Neural progenitor cell (in vitro differentiated cells): ENCODE measurements around the gene COL17A1. TPM values are rescaled to one million over a fixed set of nuclear protein-coding genes. Genes with fewer than 3 reads are reported as not detected.

Experiments
- DNase-seq: peaks from one replicate; pipeline ENCODE4 v3.0.0-alpha.2; 2016; ENCODE audit warnings: low spot score
- H2AFZ ChIP-seq: fragments of 200-600 bp; sonication (generic); replicated peaks from 2 replicates; pipeline ENCODE4 v1.6.1; 2016; ENCODE audit warnings: antibody characterized with exemption
- H3F3A ChIP-seq: fragments of 200-600 bp; sonication (generic); 2 replicates; pipeline ENCODE4 v1.6.1; 2016; ENCODE audit warnings: antibody characterized with exemption, low read depth
- H3K27ac ChIP-seq: fragments of 200-600 bp; sonication (generic); 2 replicates; pipeline ENCODE4 v1.5.1; 2016; ENCODE audit warnings: mild to moderate bottlenecking
- H3K27me3 ChIP-seq: fragments of 200-600 bp; sonication (generic); 2 replicates; pipeline ENCODE4 v1.6.1; 2016; ENCODE audit warnings: mild to moderate bottlenecking, moderate library complexity
- H3K36me3 ChIP-seq: fragments of 200-600 bp; sonication (generic); 2 replicates; pipeline ENCODE4 v1.5.1; 2016
- H3K4me1 ChIP-seq: fragments of 200-600 bp; sonication (generic); 2 replicates; pipeline ENCODE4 v1.6.1; 2016; ENCODE audit warnings: mixed run types
- H3K4me2 ChIP-seq: fragments of 200-600 bp; sonication (generic); 2 replicates; pipeline ENCODE4 v1.6.1; 2016
- H3K4me3 ChIP-seq: fragments of 200-600 bp; sonication (generic); 2 replicates; pipeline ENCODE4 v1.5.1; 2016
- H3K79me2 ChIP-seq: fragments of 200-600 bp; sonication (generic); 2 replicates; pipeline ENCODE4 v1.6.1; 2016; ENCODE audit warnings: low read depth
- H3K9ac ChIP-seq: fragments of 200-600 bp; sonication (generic); 2 replicates; pipeline ENCODE4 v1.6.1; 2016
- H3K9me3 ChIP-seq: fragments of 200-600 bp; sonication (generic); 2 replicates; pipeline ENCODE4 v1.5.1; 2016; ENCODE audit warnings: low read depth
- H4K20me1 ChIP-seq: fragments of 200-600 bp; sonication (generic); 2 replicates; pipeline ENCODE4 v1.6.1; 2016; ENCODE audit warnings: low read depth
- H3K27ac Mint-ChIP-seq: 3 replicates; pipeline ENCODE4 v1.8.0; 2021; ENCODE audit warnings: mixed read lengths
- H3K27me3 Mint-ChIP-seq: 2 replicates; pipeline ENCODE4 v1.8.0; 2022; ENCODE audit warnings: low read depth, mild to moderate bottlenecking, inconsistent platforms, moderate library complexity, mixed read lengths; ENCODE audit not compliant: insufficient read depth
- H3K36me3 Mint-ChIP-seq: 3 replicates; pipeline ENCODE4 v1.8.0; 2021; ENCODE audit warnings: mixed read lengths
- H3K4me1 Mint-ChIP-seq: 3 replicates; pipeline ENCODE4 v1.8.0; 2021; ENCODE audit warnings: mixed read lengths
- H3K4me3 Mint-ChIP-seq: 3 replicates; pipeline ENCODE4 v1.8.0; 2021; ENCODE audit warnings: mild to moderate bottlenecking, moderate library complexity, mixed read lengths
- H3K9me3 Mint-ChIP-seq: 3 replicates; pipeline ENCODE4 v1.8.0; 2020; ENCODE audit warnings: mixed read lengths
- EZH2 ChIP-seq: fragments of 200-600 bp; sonication (generic); IDR thresholded peaks from 2 replicates; pipeline ENCODE4 v1.6.1; 2017; ENCODE audit warnings: antibody characterized with exemption, mild to moderate bottlenecking, moderate library complexity
- EZH2phosphoT487 ChIP-seq: fragments of 200-600 bp; sonication (generic); IDR thresholded peaks from 2 replicates; pipeline ENCODE4 v1.6.1; 2017; ENCODE audit warnings: antibody characterized with exemption
- total RNA-seq: library from RNA; depleted of rRNA; stranded (reverse); fragments of >200 nt; gene quantifications from 2 replicates; pipeline ENCODE4 v1.2.3, GENCODE V29; 2015; ENCODE audit warnings: low replicate concordance
- TF ChIP-seq, protein P1 (sequence below): fragments of 200-600 bp; sonication (generic); IDR thresholded peaks from 2 replicates; pipeline ENCODE4 v1.5.1; 2017; ENCODE audit warnings: antibody characterized with exemption, mild to moderate bottlenecking

COL17A1 gene
- total RNA-seq, 1 donor from 2014 or later, result 2.3 TPM

DNA sequence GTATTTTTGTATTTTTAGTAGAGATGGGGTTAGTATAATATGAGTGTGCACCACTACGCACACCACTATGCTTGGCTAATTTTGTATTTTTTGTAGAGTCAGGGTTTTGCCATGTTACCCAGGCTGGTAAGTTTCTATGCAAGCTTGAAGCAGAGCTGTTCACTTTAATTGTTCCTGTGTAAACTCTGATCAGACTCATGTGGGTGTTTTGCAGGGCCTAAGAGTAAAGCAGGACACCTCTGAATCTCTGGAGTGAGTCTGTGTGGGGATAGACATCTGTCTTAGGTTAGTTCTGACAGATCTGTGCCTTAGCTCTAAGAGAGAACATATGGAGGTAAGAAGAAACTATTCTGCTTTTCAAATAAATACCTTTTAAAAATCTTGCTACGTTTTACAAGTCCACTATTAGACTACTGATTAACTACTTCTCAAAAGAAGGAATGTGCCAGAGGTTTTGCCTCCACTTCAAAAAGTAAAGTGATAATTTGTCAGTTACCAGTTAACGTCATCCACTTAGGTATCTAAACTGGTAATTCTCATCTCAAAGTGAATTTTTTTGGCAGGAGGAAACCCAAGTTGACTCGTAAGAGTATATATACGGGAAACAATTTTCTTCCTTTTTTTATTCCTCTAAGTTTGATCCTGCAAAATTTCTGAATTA lies 1.1 kb downstream of the COL17A1 start:
- Histone ChIP-seq H3K9me3 (no peaks in the 10 kb centered on the region), H3F3A (peaks cover 5% of the 10 kb centered on the region), H3K4me3 (no peak overlapping the region), H3K36me3 (no peaks in the 10 kb centered on the region), H3K4me2 (no peak overlapping the region), H3K79me2 (no peaks in the 10 kb centered on the region), H2AFZ (no peak overlapping the region), H3K27ac (no peak overlapping the region), H3K27me3 (no peaks in the 10 kb centered on the region), H4K20me1 (no peaks in the 10 kb centered on the region), H3K4me1 (peaks cover 25% of the 10 kb centered on the region), H3K9ac (no peak overlapping the region)
- Mint-ChIP-seq H3K9me3 (no peaks in the 10 kb centered on the region), H3K4me1 (peaks cover 11% of the 10 kb centered on the region), H3K27ac (no peak overlapping the region), H3K4me3 (no peak overlapping the region), H3K27me3 (no peaks in the 10 kb centered on the region), H3K36me3 (no peaks in the 10 kb centered on the region)
- no peak for DNase-seq
- TF ChIP-seq EZH2phosphoT487, result no peak
- no peak for TF ChIP-seq EZH2
- TF ChIP-seq, protein P1, sequence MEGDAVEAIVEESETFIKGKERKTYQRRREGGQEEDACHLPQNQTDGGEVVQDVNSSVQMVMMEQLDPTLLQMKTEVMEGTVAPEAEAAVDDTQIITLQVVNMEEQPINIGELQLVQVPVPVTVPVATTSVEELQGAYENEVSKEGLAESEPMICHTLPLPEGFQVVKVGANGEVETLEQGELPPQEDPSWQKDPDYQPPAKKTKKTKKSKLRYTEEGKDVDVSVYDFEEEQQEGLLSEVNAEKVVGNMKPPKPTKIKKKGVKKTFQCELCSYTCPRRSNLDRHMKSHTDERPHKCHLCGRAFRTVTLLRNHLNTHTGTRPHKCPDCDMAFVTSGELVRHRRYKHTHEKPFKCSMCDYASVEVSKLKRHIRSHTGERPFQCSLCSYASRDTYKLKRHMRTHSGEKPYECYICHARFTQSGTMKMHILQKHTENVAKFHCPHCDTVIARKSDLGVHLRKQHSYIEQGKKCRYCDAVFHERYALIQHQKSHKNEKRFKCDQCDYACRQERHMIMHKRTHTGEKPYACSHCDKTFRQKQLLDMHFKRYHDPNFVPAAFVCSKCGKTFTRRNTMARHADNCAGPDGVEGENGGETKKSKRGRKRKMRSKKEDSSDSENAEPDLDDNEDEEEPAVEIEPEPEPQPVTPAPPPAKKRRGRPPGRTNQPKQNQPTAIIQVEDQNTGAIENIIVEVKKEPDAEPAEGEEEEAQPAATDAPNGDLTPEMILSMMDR, result no peak

DNA sequence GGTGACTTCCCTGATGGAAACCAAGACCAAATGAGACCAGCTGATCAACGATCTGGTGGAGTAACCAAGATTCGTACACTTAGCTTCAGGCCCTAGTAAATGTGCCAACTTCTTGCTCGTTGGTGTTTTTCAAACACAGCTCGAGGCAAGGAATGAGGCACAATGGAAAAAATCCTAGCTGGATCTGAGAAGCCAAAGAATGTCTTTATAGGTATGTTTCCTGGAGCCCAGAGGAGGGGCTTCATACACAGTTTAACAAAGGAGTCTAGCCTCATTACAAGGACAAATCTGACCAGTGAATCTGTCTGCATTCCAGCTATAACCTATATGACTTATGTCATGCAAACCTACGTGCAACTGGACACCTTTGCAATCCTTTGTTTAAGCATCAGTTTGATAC lies 3.7 kb downstream of the COL17A1 start:
- H3K9me3 ChIP-seq, result no peaks in the 10 kb centered on the region

DNA sequence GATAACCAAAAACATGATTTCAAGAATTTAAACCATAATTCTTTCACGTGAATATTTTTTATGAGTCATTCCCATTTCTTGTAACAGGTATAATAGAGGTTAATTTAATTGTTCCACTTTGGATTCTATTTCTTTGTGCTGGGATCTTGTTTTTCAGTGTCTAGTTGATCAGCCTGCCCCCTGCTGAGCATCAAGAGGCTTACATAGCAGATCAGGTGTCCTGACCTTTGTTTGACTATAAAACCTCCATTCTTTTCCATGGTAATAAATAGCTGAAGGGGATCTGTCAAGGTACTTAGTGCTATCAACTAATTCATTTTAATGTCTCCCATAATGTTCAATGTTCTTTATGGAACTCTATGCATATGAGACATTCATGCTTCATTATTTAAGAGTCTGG lies 4.9 kb downstream of the COL17A1 start:
- Histone ChIP-seq H3K27ac (no peak overlapping the region), H3K9ac (no peak overlapping the region), H3K79me2 (no peaks in the 10 kb centered on the region), H3K27me3 (no peaks in the 10 kb centered on the region), H3K36me3 (no peaks in the 10 kb centered on the region), H3F3A (peaks cover 30% of the 10 kb centered on the region), H4K20me1 (no peaks in the 10 kb centered on the region), H3K9me3 (no peaks in the 10 kb centered on the region), H3K4me1 (peaks cover 47% of the 10 kb centered on the region), H2AFZ (no peak overlapping the region), H3K4me2 (peak overlapping the region; percentile 1), H3K4me3 (no peak overlapping the region)
- Mint-ChIP-seq H3K4me1 (peaks cover 11% of the 10 kb centered on the region), H3K27me3 (no peaks in the 10 kb centered on the region), H3K36me3 (no peaks in the 10 kb centered on the region), H3K9me3 (no peaks in the 10 kb centered on the region), H3K4me3 (no peak overlapping the region), H3K27ac (no peak overlapping the region)
- TF ChIP-seq EZH2phosphoT487 (peak; percentile 49), EZH2 (no peak)
- TF ChIP-seq, protein P1, result peak; percentile 32
- peak; percentile 83 for DNase-seq

More for the DNA sequence above, 3.7 kb downstream of the COL17A1 start:
- no peaks in the 10 kb centered on the region for H3K79me2 ChIP-seq
- no peaks in the 10 kb centered on the region for H3K27me3 Mint-ChIP-seq
- no peaks in the 10 kb centered on the region for H3K36me3 Mint-ChIP-seq
- H3K9ac ChIP-seq, result no peak overlapping the region
- peaks cover 18% of the 10 kb centered on the region for H3F3A ChIP-seq
- H3K27me3 ChIP-seq, result no peaks in the 10 kb centered on the region
- no peaks in the 10 kb centered on the region for H4K20me1 ChIP-seq
- no peak overlapping the region for H3K4me3 Mint-ChIP-seq
- H3K27ac Mint-ChIP-seq, result no peak overlapping the region
- peaks cover 36% of the 10 kb centered on the region for H3K4me1 ChIP-seq
- no peak overlapping the region for H3K4me3 ChIP-seq
- no peak overlapping the region for H3K4me2 ChIP-seq
- no peak for DNase-seq
- peaks cover 11% of the 10 kb centered on the region for H3K4me1 Mint-ChIP-seq
- peak overlapping the region; percentile 39 for H2AFZ ChIP-seq
- H3K9me3 Mint-ChIP-seq, result no peaks in the 10 kb centered on the region
- no peaks in the 10 kb centered on the region for H3K36me3 ChIP-seq
- TF ChIP-seq EZH2phosphoT487 (no peak), EZH2 (no peak)
- TF ChIP-seq, protein P1, result no peak
- no peak overlapping the region for H3K27ac ChIP-seq
